ENCODE data around the gene WASF3. TPM values are rescaled to one million over a fixed set of nuclear protein-coding genes. Genes with fewer than 3 reads are reported as not detected.

WASF3 gene
- total and polyA plus RNA-seq, 10 of the 15 experiments (the other 5 are each of a cell fraction or from before 2014, with no cell fraction given), result under 0.01 to 0.10 (median 0.01) TPM; not detected in 7

- Histone ChIP-seq H3K4me1 (ENCODE audit: control insufficient read depth, insufficient read depth, low read length) (no peaks in the 10 kb centered on the region), H3K9me3 (replicated peaks; ENCODE audit: control insufficient read depth, insufficient read depth, low read length) (no peaks in the 10 kb centered on the region), H3K9ac (ENCODE audit: control insufficient read depth, insufficient read depth, low read length) (no peak overlapping the region), H2AFZ (ENCODE audit: control insufficient read depth, low read depth, low read length) (no peak overlapping the region), H3K4me3 (no peak overlapping the region), H3K4me2 (ENCODE audit: control insufficient read depth, insufficient read depth) (no peak overlapping the region), H3K36me3 (ENCODE audit: control insufficient read depth in 2 of 2, insufficient read depth in 2 of 2, low read length in 1 of 2) (no peaks in the 10 kb centered on the region), H4K20me1 (ENCODE audit: control insufficient read depth, insufficient read depth) (no peaks in the 10 kb centered on the region), H3K79me2 (ENCODE audit: control insufficient read depth, insufficient read depth, low read length) (no peaks in the 10 kb centered on the region), H3K27me3 (replicated peaks in 1 of 2; ENCODE audit: control insufficient read depth in 2 of 2, insufficient read depth in 2 of 2, low read length in 1 of 2) (0 out of 4 replicates have a peak, but pooled peaks cover 0 to 2% of the 10 kb centered on the region in 2 experiments), H3K27ac (ENCODE audit: control insufficient read depth, insufficient read depth) (no peak overlapping the region)
- DNase-seq (ENCODE audit: low read depth, low spot score) (no peak), ATAC-seq (no peak), FAIRE-seq (no peak)
- ChIA-PET SMC1A (ENCODE audit: uncharacterized antibody, unreplicated experiment) (no interaction called here), RAD21 (ENCODE audit: unreplicated experiment) (no interaction called here), POLR2A (no interaction called here), CTCF (no interaction called here)
- in situ Hi-C loops (cut with MboI) (no loop called here), intact Hi-C loops (cut with micrococcal nuclease; ENCODE audit: unreplicated experiment) (no loop called here)
- TF ChIP-seq IKZF2 (IDR thresholded peaks at IDR 0.05) (no peak), RBBP5 (conservative IDR thresholded peaks at IDR 0.05) (no peak), BRCA1 (IDR thresholded peaks at IDR 0.05; ENCODE audit: low read depth, low read length) (no peak), ATF7 (IDR thresholded peaks at IDR 0.05; ENCODE audit: low read depth) (no peak), TARDBP (IDR thresholded peaks at IDR 0.05; ENCODE audit: borderline replicate concordance) (no peak), RFX5 (IDR thresholded peaks at IDR 0.05; ENCODE audit: low read depth, low read length) (no peak), ETV6 (conservative IDR thresholded peaks at IDR 0.05 in 1 of 2, IDR thresholded peaks at IDR 0.05 in 1 of 2; ENCODE audit: borderline replicate concordance in 1 of 2, low read depth in 1 of 2) (no peak), ZBTB11 (CRISPR knock-in tag; IDR thresholded peaks at IDR 0.05) (no peak), POLR2AphosphoS5 (IDR thresholded peaks at IDR 0.05; ENCODE audit: low read length) (no peak)
- BruUV-seq (replicated peaks), result no TSS peak
- WGBS (ENCODE audit: insufficient coverage, insufficient replicate concordance, low lambda C conversion rate, missing lambda C conversion rate), result 19% methylated on average over 8 of the region's 8 CpGs
These were observed 12.8 kb upstream of the WASF3 start for GRCh38 chr13:26544707-26545106.
